Mesenchymal stem cell (in vitro differentiated cells and primary cell): ENCODE measurements around the gene ANXA3.
A peak's percentile ranks its signal among the peaks of the same experiment; 100 is the strongest.

Experiments
- DNase-seq: peaks from one replicate; pipeline ENCODE4 v3.0.0-alpha.2; 2013
- H2AFZ ChIP-seq: one replicate; pipeline ENCODE4 v1.6.1; 2013; ENCODE audit warnings: low read depth, mild to moderate bottlenecking, control low read depth, inconsistent platforms, low read length, moderate library complexity
- H2AK5ac ChIP-seq: 2 replicates; pipeline ENCODE4 v1.6.1; 2013; ENCODE audit warnings: low read length, moderate library complexity, mild to moderate bottlenecking, inconsistent platforms; ENCODE audit not compliant: severe bottlenecking
- H2BK120ac ChIP-seq: one replicate; pipeline ENCODE4 v1.6.1; 2013; ENCODE audit warnings: low read depth, mild to moderate bottlenecking, inconsistent platforms, low read length, moderate library complexity
- H2BK12ac ChIP-seq, 2 experiments: one replicate each; pipeline ENCODE4 v1.6.1; 2013; ENCODE audit warnings: inconsistent platforms in 2 of 2, low read length in 2 of 2, mild to moderate bottlenecking in 2 of 2, moderate library complexity in 2 of 2, control low read depth in 1 of 2
- H2BK15ac ChIP-seq: one replicate; pipeline ENCODE4 v1.6.1; 2013; ENCODE audit warnings: mild to moderate bottlenecking, low read depth, inconsistent platforms; ENCODE audit not compliant: poor library complexity, severe bottlenecking
- H2BK5ac ChIP-seq: 2 replicates; pipeline ENCODE4 v1.6.1; 2013; ENCODE audit warnings: low read depth, mild to moderate bottlenecking, low read length, control low read depth, inconsistent platforms; ENCODE audit not compliant: poor library complexity, severe bottlenecking
- H3K14ac ChIP-seq, 2 experiments: one replicate each; pipeline ENCODE4 v1.6.1; 2013; ENCODE audit warnings: inconsistent platforms in 2 of 2, low read length in 2 of 2, control low read depth in 1 of 2, mild to moderate bottlenecking in 1 of 2, moderate library complexity in 1 of 2
- H3K18ac ChIP-seq, 2 experiments: one replicate each; pipeline ENCODE4 v1.6.1; 2013; ENCODE audit warnings: inconsistent platforms in 2 of 2, low read length in 2 of 2, control low read depth in 1 of 2, low read depth in 1 of 2, mild to moderate bottlenecking in 1 of 2
- H3K23ac ChIP-seq, 2 experiments: one replicate each; pipeline ENCODE4 v1.6.1; 2013; ENCODE audit warnings: inconsistent platforms in 2 of 2, low read length in 2 of 2, mild to moderate bottlenecking in 2 of 2, moderate library complexity in 2 of 2, control low read depth in 1 of 2
- H3K27ac ChIP-seq: 2 replicates; pipeline ENCODE4 v1.5.1; 2013; ENCODE audit warnings: mild to moderate bottlenecking, moderate library complexity, low read length, control low read depth, inconsistent platforms; ENCODE audit not compliant: poor library complexity, severe bottlenecking
- H3K27me3 ChIP-seq, 2 experiments: 2 replicates each; pipeline versions ENCODE4 v1.6.1 to v1.7.0; 2013; ENCODE audit warnings: low read length in 2 of 2, mild to moderate bottlenecking in 2 of 2, moderate library complexity in 2 of 2, control low read depth in 1 of 2, inconsistent platforms in 1 of 2; ENCODE audit not compliant: control insufficient read depth in 1 of 2, insufficient read depth in 1 of 2
- H3K36me3 ChIP-seq, 2 experiments: 2 replicates each; pipeline versions ENCODE4 v1.6.1 to v1.7.0; 2013; ENCODE audit warnings: low read length in 2 of 2, control low read depth in 1 of 2, inconsistent platforms in 1 of 2, low read depth in 1 of 2, mild to moderate bottlenecking in 1 of 2; ENCODE audit not compliant: insufficient read depth in 2 of 2, control insufficient read depth in 1 of 2
- H3K4ac ChIP-seq, 2 experiments: one replicate each; pipeline ENCODE4 v1.6.1; 2013; ENCODE audit warnings: inconsistent platforms in 2 of 2, low read length in 2 of 2, mild to moderate bottlenecking in 2 of 2, moderate library complexity in 2 of 2, control low read depth in 1 of 2, low read depth in 1 of 2
- H3K4me1 ChIP-seq: 2 replicates; pipeline ENCODE4 v1.6.1; 2013; ENCODE audit warnings: low read depth, low read length, control low read depth; ENCODE audit not compliant: control insufficient read depth, insufficient read depth
- H3K4me2 ChIP-seq: 2 replicates; pipeline ENCODE4 v1.6.1; 2013; ENCODE audit warnings: low read length, mild to moderate bottlenecking, inconsistent platforms; ENCODE audit not compliant: poor library complexity, severe bottlenecking
- H3K4me3 ChIP-seq, 2 experiments: 2 replicates each; pipeline versions ENCODE4 v1.5.1 to v1.7.0; 2013; ENCODE audit warnings: low read length in 2 of 2, mild to moderate bottlenecking in 2 of 2, control low read depth in 1 of 2, low read depth in 1 of 2; ENCODE audit not compliant: insufficient read depth in 1 of 2
- H3K79me1 ChIP-seq: replicated peaks from 2 replicates; pipeline ENCODE4 v1.6.1; 2013; ENCODE audit warnings: mild to moderate bottlenecking, control low read depth, low read length, inconsistent platforms; ENCODE audit not compliant: poor library complexity, severe bottlenecking
- H3K9ac ChIP-seq: 2 replicates; pipeline ENCODE4 v1.7.0; 2013; ENCODE audit warnings: mild to moderate bottlenecking, low read length, moderate library complexity
- H3K9me3 ChIP-seq: 2 replicates; pipeline ENCODE4 v1.7.0; 2013; ENCODE audit warnings: mild to moderate bottlenecking, low read length; ENCODE audit not compliant: control insufficient read depth
- H4K8ac ChIP-seq: one replicate; pipeline ENCODE4 v1.6.1; 2013; ENCODE audit warnings: inconsistent platforms, mild to moderate bottlenecking, low read length, moderate library complexity
- H4K91ac ChIP-seq: one replicate; pipeline ENCODE4 v1.6.1; 2013; ENCODE audit warnings: mild to moderate bottlenecking, low read length, inconsistent platforms
- WGBS: methylation state at CpG from one replicate; pipeline ENCODE4 v1.1.7; 2013; ENCODE audit warnings: mixed read lengths; 5-methylcytosine and 5-hydroxymethylcytosine counted together

Gene ANXA3

GRCh38 chr4:78566834-78567499, 15.4 kb downstream of the ANXA3 start:
- Histone ChIP-seq H3K9ac (no peak overlapping the region), H2BK5ac (no peak overlapping the region), H2BK12ac (peak overlapping the region in 1 of 2 experiments; percentile 72), H2AFZ (peak overlapping the region; percentile 27), H3K9me3 (no peaks in the 10 kb centered on the region), H2AK5ac (peak overlapping the region; percentile 91), H3K4me1 (peaks cover 10% of the 10 kb centered on the region), H3K23ac (peak overlapping the region in 1 of 2 experiments; percentile 96), H3K36me3 (no peaks in the 10 kb centered on the region), H3K4ac (no peak overlapping the region), H2BK15ac (no peak overlapping the region), H3K27ac (no peak overlapping the region), H3K4me2 (no peak overlapping the region), H4K91ac (peak overlapping the region; percentile 71), H3K27me3 (no peaks in the 10 kb centered on the region), H2BK120ac (no peak overlapping the region), H3K79me1 (peaks cover 2% of the 10 kb centered on the region), H3K14ac (peak overlapping the region in 1 of 2 experiments; percentile 32), H3K18ac (peak overlapping the region in 1 of 2 experiments; percentile 76), H3K4me3 (no peak overlapping the region), H4K8ac (no peak overlapping the region)
- DNase-seq: no peak
- WGBS: 93% methylated on average over 8 of the region's 8 CpGs

- Histone ChIP-seq H3K27me3 (no peaks in the 10 kb centered on the region), H3K4me2 (no peak overlapping the region), H3K79me1 (peaks cover 2% of the 10 kb centered on the region), H3K4ac (no peak overlapping the region), H4K91ac (no peak overlapping the region), H3K9me3 (no peaks in the 10 kb centered on the region), H3K4me3 (no peak overlapping the region), H3K4me1 (peaks cover 10% of the 10 kb centered on the region), H2AK5ac (peak overlapping the region; percentile 22), H3K23ac (no peak overlapping the region), H4K8ac (no peak overlapping the region), H2BK5ac (peak overlapping the region; percentile 47), H2BK120ac (no peak overlapping the region), H3K14ac (no peak overlapping the region), H3K27ac (no peak overlapping the region), H2BK12ac (no peak overlapping the region), H3K18ac (peak overlapping the region in 1 of 2 experiments; percentile 57), H2AFZ (no peak overlapping the region), H2BK15ac (no peak overlapping the region), H3K36me3 (no peaks in the 10 kb centered on the region), H3K9ac (no peak overlapping the region)
- WGBS: 94% methylated on average over 2 of the region's 2 CpGs
- DNase-seq: no peak
These were observed 16.0 kb downstream of the ANXA3 start for GRCh38 chr4:78567500-78568060.

- no peak overlapping the region for H3K18ac ChIP-seq
- H3K4me3 ChIP-seq: no peak overlapping the region
- H4K8ac ChIP-seq: no peak overlapping the region
- no peaks in the 10 kb centered on the region for H3K27me3 ChIP-seq
- H4K91ac ChIP-seq: no peak overlapping the region
- peak overlapping the region; percentile 77 for H3K27ac ChIP-seq
- no peak overlapping the region for H2BK12ac ChIP-seq
- H3K23ac ChIP-seq: no peak overlapping the region
- H2AFZ ChIP-seq: no peak overlapping the region
- no peak overlapping the region for H3K4me2 ChIP-seq
- no peaks in the 10 kb centered on the region for H3K36me3 ChIP-seq
- no peak overlapping the region for H3K14ac ChIP-seq
- no peak overlapping the region for H2BK120ac ChIP-seq
- no peak overlapping the region for H3K4ac ChIP-seq
- no peaks in the 10 kb centered on the region for H3K79me1 ChIP-seq
- DNase-seq: no peak
- H3K4me1 ChIP-seq: peaks cover 9% of the 10 kb centered on the region
- peak overlapping the region; percentile 32 for H3K9ac ChIP-seq
- peak overlapping the region; percentile 44 for H2BK15ac ChIP-seq
- H3K9me3 ChIP-seq: no peaks in the 10 kb centered on the region
- H2BK5ac ChIP-seq: peak overlapping the region; percentile 58
- 100% methylated on average over 3 of the region's 3 CpGs for WGBS
- peak overlapping the region; percentile 84 for H2AK5ac ChIP-seq
These were observed 17.2 kb downstream of the ANXA3 start for GRCh38 chr4:78568640-78569305.

GRCh38 chr4:78569306-78569821, 17.8 kb downstream of the ANXA3 start:
- Histone ChIP-seq H3K4me3 (no peak overlapping the region), H3K23ac (no peak overlapping the region)
- WGBS: 37% methylated on average over 4 of the region's 6 CpGs

More at GRCh38 chr4:78569306-78569821, 17.8 kb downstream of the ANXA3 start:
- no peak overlapping the region for H3K18ac ChIP-seq
- DNase-seq: peak; percentile 65
- H3K4me1 ChIP-seq: peaks cover 9% of the 10 kb centered on the region
- no peak overlapping the region for H2BK5ac ChIP-seq
- H4K91ac ChIP-seq: no peak overlapping the region
- no peak overlapping the region for H2BK15ac ChIP-seq
- no peaks in the 10 kb centered on the region for H3K9me3 ChIP-seq
- H3K36me3 ChIP-seq: no peaks in the 10 kb centered on the region
- no peak overlapping the region for H2BK120ac ChIP-seq
- H3K27ac ChIP-seq: peak overlapping the region; percentile 77
- no peak overlapping the region for H3K4me2 ChIP-seq
- no peaks in the 10 kb centered on the region for H3K27me3 ChIP-seq
- H3K9ac ChIP-seq: peak overlapping the region; percentile 35
- no peak overlapping the region for H3K14ac ChIP-seq
- H3K4ac ChIP-seq: no peak overlapping the region
- peak overlapping the region in 1 of 2 experiments; percentile 29 for H2BK12ac ChIP-seq
- H4K8ac ChIP-seq: no peak overlapping the region
- H2AFZ ChIP-seq: no peak overlapping the region
- H2AK5ac ChIP-seq: no peak overlapping the region
- no peaks in the 10 kb centered on the region for H3K79me1 ChIP-seq
